ENCODE measurements around the gene CRYGS.

- TF ChIP-seq, protein P1, sequence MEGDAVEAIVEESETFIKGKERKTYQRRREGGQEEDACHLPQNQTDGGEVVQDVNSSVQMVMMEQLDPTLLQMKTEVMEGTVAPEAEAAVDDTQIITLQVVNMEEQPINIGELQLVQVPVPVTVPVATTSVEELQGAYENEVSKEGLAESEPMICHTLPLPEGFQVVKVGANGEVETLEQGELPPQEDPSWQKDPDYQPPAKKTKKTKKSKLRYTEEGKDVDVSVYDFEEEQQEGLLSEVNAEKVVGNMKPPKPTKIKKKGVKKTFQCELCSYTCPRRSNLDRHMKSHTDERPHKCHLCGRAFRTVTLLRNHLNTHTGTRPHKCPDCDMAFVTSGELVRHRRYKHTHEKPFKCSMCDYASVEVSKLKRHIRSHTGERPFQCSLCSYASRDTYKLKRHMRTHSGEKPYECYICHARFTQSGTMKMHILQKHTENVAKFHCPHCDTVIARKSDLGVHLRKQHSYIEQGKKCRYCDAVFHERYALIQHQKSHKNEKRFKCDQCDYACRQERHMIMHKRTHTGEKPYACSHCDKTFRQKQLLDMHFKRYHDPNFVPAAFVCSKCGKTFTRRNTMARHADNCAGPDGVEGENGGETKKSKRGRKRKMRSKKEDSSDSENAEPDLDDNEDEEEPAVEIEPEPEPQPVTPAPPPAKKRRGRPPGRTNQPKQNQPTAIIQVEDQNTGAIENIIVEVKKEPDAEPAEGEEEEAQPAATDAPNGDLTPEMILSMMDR (IDR thresholded peaks at IDR 0.05) = no peak
- TF ChIP-seq, protein P2, sequence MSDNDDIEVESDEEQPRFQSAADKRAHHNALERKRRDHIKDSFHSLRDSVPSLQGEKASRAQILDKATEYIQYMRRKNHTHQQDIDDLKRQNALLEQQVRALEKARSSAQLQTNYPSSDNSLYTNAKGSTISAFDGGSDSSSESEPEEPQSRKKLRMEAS (IDR thresholded peaks at IDR 0.05; ENCODE audit: low read depth) = no peak
- TF ChIP-seq SMC3 (IDR thresholded peaks at IDR 0.05; ENCODE audit: low read depth, low read length) (no peak), REST (IDR thresholded peaks at IDR 0.05; ENCODE audit: low read depth, low read length) (no peak), USF1 (IDR thresholded peaks at IDR 0.05; ENCODE audit: borderline replicate concordance, low read depth) (no peak), MEF2A (IDR thresholded peaks at IDR 0.05; ENCODE audit: borderline replicate concordance, low read depth) (no peak), POLR2AphosphoS5 (IDR thresholded peaks at IDR 0.05; ENCODE audit: low read depth, low read length) (no peak), RXRA (IDR thresholded peaks at IDR 0.05; ENCODE audit: borderline replicate concordance, low read depth) (no peak), SIN3A (IDR thresholded peaks at IDR 0.05; ENCODE audit: borderline replicate concordance, low read depth, low read length) (no peak), GATA2 (CRISPR knock-in tag; IDR thresholded peaks at IDR 0.05) (no peak), RCOR1 (IDR thresholded peaks at IDR 0.05; ENCODE audit: low read length) (no peak), GABPA (IDR thresholded peaks at IDR 0.05; ENCODE audit: low read depth) (no peak)
- TF ChIP-seq, protein P3, sequence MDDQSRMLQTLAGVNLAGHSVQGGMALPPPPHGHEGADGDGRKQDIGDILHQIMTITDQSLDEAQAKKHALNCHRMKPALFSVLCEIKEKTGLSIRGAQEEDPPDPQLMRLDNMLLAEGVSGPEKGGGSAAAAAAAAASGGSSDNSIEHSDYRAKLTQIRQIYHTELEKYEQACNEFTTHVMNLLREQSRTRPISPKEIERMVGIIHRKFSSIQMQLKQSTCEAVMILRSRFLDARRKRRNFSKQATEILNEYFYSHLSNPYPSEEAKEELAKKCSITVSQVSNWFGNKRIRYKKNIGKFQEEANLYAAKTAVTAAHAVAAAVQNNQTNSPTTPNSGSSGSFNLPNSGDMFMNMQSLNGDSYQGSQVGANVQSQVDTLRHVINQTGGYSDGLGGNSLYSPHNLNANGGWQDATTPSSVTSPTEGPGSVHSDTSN (IDR thresholded peaks at IDR 0.05) = no peak
Measured at GRCh38 chr3:186519021-186519658, 25.0 kb downstream of the CRYGS start.
